ENCODE results near the gene PLAC8L1.

DNA sequence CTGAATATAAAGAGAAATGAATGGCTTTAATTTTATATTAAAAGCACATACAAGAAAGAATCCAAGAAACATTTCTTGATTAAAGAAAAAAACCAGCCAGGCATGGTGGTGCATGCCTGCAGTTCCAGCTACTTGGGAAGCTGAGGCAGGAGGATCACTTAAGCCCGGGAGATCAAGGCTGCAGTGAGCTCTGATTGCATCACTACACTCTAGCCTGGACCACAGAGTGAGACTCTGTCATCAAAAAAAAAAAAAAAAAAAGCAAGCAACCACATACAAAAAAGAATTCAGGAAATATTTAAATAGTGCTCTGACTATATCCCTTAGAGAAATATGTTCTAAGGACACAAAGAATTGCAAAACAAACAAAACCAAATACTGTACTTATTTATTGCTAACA, 2.5 kb upstream of the PLAC8L1 start:
- no peak for TF ChIP-seq ZNF274 (IDR thresholded peaks at IDR 0.05; ENCODE audit: low read depth, low read length)
- TF ChIP-seq YY1 (IDR thresholded peaks at IDR 0.05; ENCODE audit: insufficient read depth, insufficient read length), result no peak
